Measurements from ENCODE around the gene NT5DC2.

GRCh38 chr3:52516509-52517195 is 17.0 kb downstream of the NT5DC2 start:
- TF ChIP-seq CTCF (IDR thresholded peaks at IDR 0.05) (no peak), POLR2A (IDR thresholded peaks at IDR 0.05) (no peak)

All from adrenal gland (tissue), 5 donors.